ENCODE results near the gene BIK.

Gene BIK

GRCh38 chr22:43118024-43118849 lies 7.7 kb downstream of the BIK start:
- TF ChIP-seq GATA3 (IDR thresholded peaks at IDR 0.05; ENCODE audit: low read depth, low read length): no peak
- no peak for TF ChIP-seq GATA2 (IDR thresholded peaks at IDR 0.05; ENCODE audit: low read depth, low read length)

GRCh38 chr22:43118953-43119458 lies 8.5 kb downstream of the BIK start:
- TF ChIP-seq GATA3 (IDR thresholded peaks at IDR 0.05; ENCODE audit: low read depth, low read length) (no peak), GATA2 (IDR thresholded peaks at IDR 0.05; ENCODE audit: low read depth, low read length) (no peak)

GRCh38 chr22:43126501-43127165 lies 16.1 kb downstream of the BIK start:
- TF ChIP-seq GATA3 (IDR thresholded peaks at IDR 0.05; ENCODE audit: low read depth, low read length): no peak
- no peak for TF ChIP-seq GATA2 (IDR thresholded peaks at IDR 0.05; ENCODE audit: low read depth, low read length)

GRCh38 chr22:43127166-43127908 lies 16.8 kb downstream of the BIK start:
- TF ChIP-seq GATA3 (IDR thresholded peaks at IDR 0.05; ENCODE audit: low read depth, low read length): no peak
- no peak for TF ChIP-seq GATA2 (IDR thresholded peaks at IDR 0.05; ENCODE audit: low read depth, low read length)

- TF ChIP-seq GATA2 (IDR thresholded peaks at IDR 0.05; ENCODE audit: low read depth, low read length) (no peak), GATA3 (IDR thresholded peaks at IDR 0.05; ENCODE audit: low read depth, low read length) (no peak)
These were observed 17.6 kb downstream of the BIK start for GRCh38 chr22:43128116-43128515.

- no peak for TF ChIP-seq GATA3 (IDR thresholded peaks at IDR 0.05; ENCODE audit: low read depth, low read length)
- no peak for TF ChIP-seq GATA2 (IDR thresholded peaks at IDR 0.05; ENCODE audit: low read depth, low read length)
These were observed 18.4 kb downstream of the BIK start for GRCh38 chr22:43128928-43129424.

- TF ChIP-seq GATA2 (IDR thresholded peaks at IDR 0.05; ENCODE audit: low read depth, low read length) (no peak), GATA3 (IDR thresholded peaks at IDR 0.05; ENCODE audit: low read depth, low read length) (no peak)
These were observed 19.2 kb downstream of the BIK start for GRCh38 chr22:43129426-43130425.

- no peak for TF ChIP-seq GATA2 (IDR thresholded peaks at IDR 0.05; ENCODE audit: low read depth, low read length)
- TF ChIP-seq GATA3 (IDR thresholded peaks at IDR 0.05; ENCODE audit: low read depth, low read length): no peak
These were observed 21.4 kb downstream of the BIK start for GRCh38 chr22:43131773-43132501.

GRCh38 chr22:43133401-43133800 lies 22.9 kb downstream of the BIK start:
- TF ChIP-seq GATA3 (IDR thresholded peaks at IDR 0.05; ENCODE audit: low read depth, low read length) (no peak), GATA2 (IDR thresholded peaks at IDR 0.05; ENCODE audit: low read depth, low read length) (no peak)

GRCh38 chr22:43134553-43134952 lies 24.0 kb downstream of the BIK start:
- TF ChIP-seq GATA2 (IDR thresholded peaks at IDR 0.05; ENCODE audit: low read depth, low read length): no peak
- TF ChIP-seq GATA3 (IDR thresholded peaks at IDR 0.05; ENCODE audit: low read depth, low read length): no peak

- TF ChIP-seq GATA3 (IDR thresholded peaks at IDR 0.05; ENCODE audit: low read depth, low read length) (no peak), GATA2 (IDR thresholded peaks at IDR 0.05; ENCODE audit: low read depth, low read length) (no peak)
These were observed 25.0 kb downstream of the BIK start for GRCh38 chr22:43135565-43135964.

- TF ChIP-seq GATA3 (IDR thresholded peaks at IDR 0.05; ENCODE audit: low read depth, low read length) (no peak), GATA2 (IDR thresholded peaks at IDR 0.05; ENCODE audit: low read depth, low read length) (no peak)
These were observed 25.7 kb downstream of the BIK start for GRCh38 chr22:43136255-43136654.

All from SH-SY5Y (cell line).